Measurements from ENCODE around the gene TKT.

The TKT gene

DNA sequence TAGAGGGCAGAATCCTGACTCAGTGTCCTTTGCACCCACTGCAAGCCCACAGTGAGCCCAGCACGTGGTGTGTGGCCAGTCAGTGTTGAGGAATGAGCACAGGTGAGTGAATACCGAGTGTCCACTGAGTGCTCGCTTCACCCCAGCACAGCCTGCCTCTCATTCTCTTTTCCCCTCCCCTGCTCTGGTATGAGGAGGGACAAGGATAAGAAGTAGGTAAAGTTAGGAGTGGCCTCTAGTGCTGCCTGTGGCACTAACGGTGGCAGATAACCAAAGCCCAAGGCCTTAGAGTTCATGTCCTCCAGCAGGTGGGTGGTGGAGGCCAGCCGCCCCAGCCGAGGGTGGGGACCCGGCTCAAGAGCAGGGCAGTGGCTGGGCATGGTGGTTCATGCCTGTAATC is 56.8 kb downstream of the TKT start:
- Histone ChIP-seq H3K4me3 (ENCODE audit: low read depth, low read length) (no peak overlapping the region), H3K27me3 (ENCODE audit: control insufficient read depth, insufficient read depth, low read length) (peaks cover 4% of the 10 kb centered on the region), H3K36me3 (ENCODE audit: control insufficient read depth, insufficient read depth, low read length) (no peaks in the 10 kb centered on the region), H3K4me1 (ENCODE audit: control insufficient read depth, insufficient read depth, low read length) (peaks cover 1% of the 10 kb centered on the region), H3K9me3 (ENCODE audit: control insufficient read depth, insufficient read depth, low read length) (no peaks in the 10 kb centered on the region), H3K9ac (ENCODE audit: low read depth, low read length) (no peak overlapping the region)

DNA sequence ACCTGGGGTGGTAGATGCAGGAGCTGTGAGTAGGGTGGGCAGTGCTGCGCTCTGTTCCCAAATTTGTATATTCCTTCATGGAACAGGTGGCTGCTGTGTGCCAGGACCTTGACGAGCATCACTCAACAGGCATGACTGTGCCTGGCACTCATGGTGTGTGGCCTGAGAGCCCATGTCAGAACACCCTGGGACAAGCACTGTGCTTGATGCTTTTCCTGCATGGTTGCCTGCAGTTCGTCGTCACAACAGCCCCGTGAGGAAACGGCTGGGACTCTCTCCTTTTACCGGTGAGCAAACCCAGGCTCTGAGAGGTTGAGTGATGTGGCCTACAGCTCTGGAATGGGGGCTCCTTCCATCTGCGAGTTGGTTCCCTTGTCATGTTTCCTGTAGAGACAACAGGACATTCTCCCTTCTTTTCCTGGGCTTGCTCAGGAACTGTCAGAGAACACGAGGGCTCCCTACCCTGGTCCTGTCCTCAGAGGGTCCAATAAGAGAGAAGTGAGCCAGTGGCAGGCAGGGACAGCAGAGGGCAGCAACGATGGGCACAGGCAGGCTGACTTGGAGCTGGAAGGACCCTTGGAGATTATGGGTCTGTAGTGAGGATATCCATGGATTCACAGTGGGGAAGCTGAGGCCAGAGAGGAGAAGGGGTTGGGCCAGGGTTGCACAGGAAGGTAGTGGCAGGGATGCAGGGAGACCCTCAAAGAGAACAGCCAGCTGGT is 57.4 kb downstream of the TKT start:
- Histone ChIP-seq H3K36me3 (ENCODE audit: control insufficient read depth, insufficient read depth, low read length) (no peaks in the 10 kb centered on the region), H3K27me3 (ENCODE audit: control insufficient read depth, insufficient read depth, low read length) (peaks cover 4% of the 10 kb centered on the region), H3K4me3 (ENCODE audit: low read depth, low read length) (no peak overlapping the region), H3K4me1 (ENCODE audit: control insufficient read depth, insufficient read depth, low read length) (peaks cover 4% of the 10 kb centered on the region), H3K9ac (ENCODE audit: low read depth, low read length) (no peak overlapping the region), H3K9me3 (ENCODE audit: control insufficient read depth, insufficient read depth, low read length) (no peaks in the 10 kb centered on the region)

DNA sequence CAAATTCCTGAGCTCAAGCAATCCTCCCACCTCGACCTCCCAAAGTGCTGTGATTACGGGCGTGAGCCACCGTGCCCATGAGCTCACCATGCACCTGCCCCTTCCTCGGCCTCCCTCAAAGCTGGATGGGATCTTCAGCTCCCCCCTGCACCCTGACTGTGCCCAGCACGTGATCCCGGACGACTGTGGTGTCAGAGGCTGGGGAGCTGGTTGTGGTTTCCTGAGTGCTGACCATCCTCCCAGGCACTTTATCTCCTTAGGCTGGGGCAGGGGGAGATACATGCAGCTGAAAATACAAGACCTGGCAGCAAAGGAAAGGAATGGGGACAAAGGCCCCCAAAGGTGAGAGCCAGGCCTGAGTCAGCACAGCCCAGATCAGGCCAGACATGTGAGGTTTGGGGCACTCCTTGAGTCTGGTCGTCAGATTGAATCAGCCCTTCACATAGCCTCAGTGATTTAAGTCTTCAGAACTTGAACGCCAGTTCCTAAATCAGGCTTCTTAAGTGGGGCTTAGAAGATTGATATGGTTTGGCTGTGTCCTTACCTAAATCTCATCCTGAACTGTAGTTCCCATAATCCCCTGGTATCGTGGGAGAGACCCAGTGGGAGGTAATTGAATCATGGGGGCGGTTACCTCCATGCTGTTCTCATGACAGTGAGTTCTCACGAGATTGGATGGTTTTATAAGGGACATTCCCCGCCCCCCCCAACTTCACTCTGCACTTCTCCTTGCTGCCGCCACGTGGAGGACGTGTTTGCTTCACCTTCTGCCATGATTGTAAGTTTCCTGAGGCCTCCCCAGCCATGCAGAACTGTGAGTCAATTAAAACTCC is 59.0 kb downstream of the TKT start:
- peaks cover 4% of the 10 kb centered on the region for H3K27me3 ChIP-seq (ENCODE audit: control insufficient read depth, insufficient read depth, low read length)
- H3K9ac ChIP-seq (ENCODE audit: low read depth, low read length) = no peak overlapping the region
- H3K4me1 ChIP-seq (ENCODE audit: control insufficient read depth, insufficient read depth, low read length) = peaks cover 6% of the 10 kb centered on the region
- H3K4me3 ChIP-seq (ENCODE audit: low read depth, low read length) = no peak overlapping the region
- H3K9me3 ChIP-seq (ENCODE audit: control insufficient read depth, insufficient read depth, low read length) = no peaks in the 10 kb centered on the region
- peaks cover 4% of the 10 kb centered on the region for H3K36me3 ChIP-seq (ENCODE audit: control insufficient read depth, insufficient read depth, low read length)

DNA sequence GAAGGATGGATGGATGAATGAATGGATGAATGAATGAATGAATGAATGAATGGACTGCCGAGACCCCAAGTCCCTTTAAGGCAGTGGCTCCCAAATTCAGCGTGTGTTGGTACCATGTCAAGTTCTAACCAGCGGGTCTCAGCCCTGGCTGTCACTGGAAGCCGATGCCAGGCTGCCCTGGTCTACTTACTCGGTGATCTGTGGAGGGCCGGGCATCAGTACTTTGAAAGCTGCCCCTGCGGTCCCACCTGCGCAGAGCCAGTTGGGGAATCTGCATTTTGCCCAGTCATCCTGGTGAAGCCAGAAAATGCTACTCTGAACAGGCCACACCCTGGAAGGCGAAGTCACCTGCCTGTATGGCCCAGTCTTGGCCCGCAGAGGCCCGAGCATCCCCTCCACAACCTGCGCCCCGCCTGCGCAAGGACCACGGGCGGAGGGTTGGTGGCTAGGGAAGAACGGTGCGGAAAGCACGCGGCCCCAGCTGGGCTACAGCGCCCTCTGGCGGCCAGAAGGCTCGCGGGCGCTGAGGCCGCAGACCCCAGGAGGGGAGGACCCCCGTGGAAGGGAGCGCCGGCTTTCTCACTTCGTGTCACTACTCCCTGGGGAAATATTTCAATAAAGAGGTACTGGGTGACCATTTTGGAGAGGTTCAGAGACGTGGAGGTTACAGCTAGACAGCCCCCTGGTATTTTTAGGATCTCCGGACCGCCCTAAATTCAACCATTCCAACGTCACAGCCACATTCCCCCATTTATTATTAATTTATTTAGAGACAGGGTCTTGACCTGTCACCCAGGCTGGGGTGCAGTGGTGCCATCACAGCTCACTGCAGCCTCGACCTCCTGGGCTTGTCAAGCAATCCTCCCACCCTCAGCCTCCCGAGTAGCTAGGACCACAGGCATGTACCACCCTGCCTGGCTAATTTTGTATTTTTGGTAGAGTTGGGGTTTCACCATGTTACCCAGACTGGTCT is 59.9 kb downstream of the TKT start:
- Histone ChIP-seq H3K4me1 (ENCODE audit: control insufficient read depth, insufficient read depth, low read length) (peaks cover 6% of the 10 kb centered on the region), H3K4me3 (ENCODE audit: low read depth, low read length) (no peak overlapping the region), H3K9ac (ENCODE audit: low read depth, low read length) (no peak overlapping the region), H3K9me3 (ENCODE audit: control insufficient read depth, insufficient read depth, low read length) (no peaks in the 10 kb centered on the region), H3K27me3 (ENCODE audit: control insufficient read depth, insufficient read depth, low read length) (peaks cover 4% of the 10 kb centered on the region), H3K36me3 (ENCODE audit: control insufficient read depth, insufficient read depth, low read length) (peaks cover 6% of the 10 kb centered on the region)

DNA sequence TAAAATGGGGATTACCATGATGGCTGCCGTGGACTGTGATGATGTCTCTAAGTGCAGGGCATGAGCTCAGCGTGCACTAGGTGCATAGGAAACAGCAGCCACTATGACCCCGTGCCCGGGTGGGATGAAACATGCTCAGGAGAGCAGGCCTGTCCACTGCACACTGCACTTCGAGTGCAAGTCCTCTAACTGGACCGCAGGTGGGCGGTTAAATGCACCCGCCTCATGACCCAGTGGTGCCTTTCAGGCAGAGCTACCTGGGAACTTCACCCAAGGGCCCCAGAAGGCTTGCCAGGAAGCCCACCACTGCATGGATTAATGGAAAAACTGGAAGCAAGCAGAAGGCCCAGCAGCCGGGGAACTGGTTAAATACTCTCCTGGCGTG is 60.8 kb downstream of the TKT start:
- Histone ChIP-seq H3K4me1 (ENCODE audit: control insufficient read depth, insufficient read depth, low read length) (peaks cover 6% of the 10 kb centered on the region), H3K4me3 (ENCODE audit: low read depth, low read length) (no peak overlapping the region), H3K36me3 (ENCODE audit: control insufficient read depth, insufficient read depth, low read length) (peaks cover 10% of the 10 kb centered on the region), H3K9ac (ENCODE audit: low read depth, low read length) (no peak overlapping the region), H3K27me3 (ENCODE audit: control insufficient read depth, insufficient read depth, low read length) (peaks cover 4% of the 10 kb centered on the region), H3K9me3 (ENCODE audit: control insufficient read depth, insufficient read depth, low read length) (no peaks in the 10 kb centered on the region)

DNA sequence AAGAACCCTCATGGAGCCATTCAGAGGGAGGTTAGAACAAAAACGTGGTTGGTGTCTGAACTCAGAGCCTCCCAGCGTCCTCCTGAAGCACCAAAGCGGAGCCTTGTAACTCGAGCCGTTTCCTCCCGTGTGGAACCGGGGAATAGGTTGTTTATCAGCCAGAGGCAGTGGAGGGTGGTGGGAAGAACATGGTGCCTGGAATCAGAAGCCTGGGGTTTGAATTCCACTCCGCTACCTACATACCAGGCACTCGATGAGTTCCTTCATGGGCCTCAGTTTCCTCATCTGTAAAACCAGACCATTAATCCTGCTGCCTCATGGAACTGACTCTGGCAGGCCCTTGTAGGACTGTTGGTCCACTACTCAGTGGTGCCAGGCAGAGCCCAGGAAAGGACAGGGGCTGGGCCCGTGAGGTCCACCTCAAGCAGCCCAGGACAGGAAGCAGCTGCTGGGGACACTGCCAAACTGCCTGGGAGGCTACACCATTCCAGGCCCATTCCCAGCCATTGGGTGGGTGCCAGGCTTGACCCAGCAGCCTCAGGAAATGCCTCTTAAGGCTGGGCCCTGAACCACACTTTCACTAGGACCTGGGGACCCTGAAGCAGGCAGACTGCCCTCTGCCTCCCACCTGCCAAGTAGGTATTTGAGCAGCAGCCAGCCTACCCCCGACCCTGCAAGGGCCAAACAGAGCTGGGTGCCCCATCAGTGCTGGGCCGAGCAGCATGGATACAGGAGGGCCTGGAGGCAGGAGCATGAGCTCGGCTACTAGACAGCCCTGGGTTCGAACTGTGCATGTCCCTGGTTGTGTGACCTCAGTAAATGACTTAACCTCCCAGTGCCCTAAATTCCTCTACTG is 61.4 kb downstream of the TKT start:
- H3K27me3 ChIP-seq (ENCODE audit: control insufficient read depth, insufficient read depth, low read length) = peaks cover 4% of the 10 kb centered on the region
- H3K4me3 ChIP-seq (ENCODE audit: low read depth, low read length) = no peak overlapping the region
- H3K9ac ChIP-seq (ENCODE audit: low read depth, low read length) = no peak overlapping the region
- no peaks in the 10 kb centered on the region for H3K9me3 ChIP-seq (ENCODE audit: control insufficient read depth, insufficient read depth, low read length)
- peaks cover 16% of the 10 kb centered on the region for H3K36me3 ChIP-seq (ENCODE audit: control insufficient read depth, insufficient read depth, low read length)
- peaks cover 6% of the 10 kb centered on the region for H3K4me1 ChIP-seq (ENCODE audit: control insufficient read depth, insufficient read depth, low read length)

DNA sequence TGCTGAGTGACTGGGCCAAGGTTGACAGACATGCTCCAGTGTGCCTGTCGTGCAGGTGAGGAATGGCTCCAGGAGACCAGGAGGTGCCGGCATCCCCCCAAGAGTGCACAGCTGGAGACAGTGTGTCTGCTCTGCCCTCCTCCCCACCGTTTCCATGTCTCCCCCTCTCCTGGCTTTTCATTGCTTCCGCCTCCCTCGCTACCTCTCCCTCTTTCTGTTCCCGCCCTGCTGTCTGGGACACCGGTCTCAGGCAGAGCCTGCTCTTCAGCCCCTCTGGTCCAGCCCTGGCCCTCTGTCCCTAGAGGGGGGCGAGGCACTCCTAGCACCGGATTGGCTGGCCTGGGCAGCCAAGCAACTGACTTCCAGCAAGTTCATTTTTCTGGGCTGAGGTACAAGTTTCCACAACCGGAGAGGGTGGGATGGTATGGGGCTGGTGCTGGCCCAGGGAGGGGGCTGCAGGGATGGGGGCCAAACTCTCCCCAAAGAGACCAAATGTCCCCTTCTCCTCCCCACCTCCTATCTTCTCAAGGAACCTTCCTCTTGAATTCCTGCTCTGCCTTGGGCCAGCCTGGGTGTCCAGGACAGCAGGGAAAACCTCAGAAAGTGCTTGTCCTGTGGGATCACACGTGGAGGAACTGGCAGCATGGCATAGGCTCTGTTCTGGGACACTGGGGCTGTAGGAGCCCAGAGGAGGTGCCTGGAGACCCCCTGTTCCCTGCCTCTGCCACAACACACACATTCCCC is 62.2 kb downstream of the TKT start:
- no peak overlapping the region for H3K4me3 ChIP-seq (ENCODE audit: low read depth, low read length)
- H3K9ac ChIP-seq (ENCODE audit: low read depth, low read length) = no peak overlapping the region
- peaks cover 6% of the 10 kb centered on the region for H3K4me1 ChIP-seq (ENCODE audit: control insufficient read depth, insufficient read depth, low read length)
- H3K27me3 ChIP-seq (ENCODE audit: control insufficient read depth, insufficient read depth, low read length) = peaks cover 4% of the 10 kb centered on the region
- H3K36me3 ChIP-seq (ENCODE audit: control insufficient read depth, insufficient read depth, low read length) = peaks cover 23% of the 10 kb centered on the region
- no peaks in the 10 kb centered on the region for H3K9me3 ChIP-seq (ENCODE audit: control insufficient read depth, insufficient read depth, low read length)

DNA sequence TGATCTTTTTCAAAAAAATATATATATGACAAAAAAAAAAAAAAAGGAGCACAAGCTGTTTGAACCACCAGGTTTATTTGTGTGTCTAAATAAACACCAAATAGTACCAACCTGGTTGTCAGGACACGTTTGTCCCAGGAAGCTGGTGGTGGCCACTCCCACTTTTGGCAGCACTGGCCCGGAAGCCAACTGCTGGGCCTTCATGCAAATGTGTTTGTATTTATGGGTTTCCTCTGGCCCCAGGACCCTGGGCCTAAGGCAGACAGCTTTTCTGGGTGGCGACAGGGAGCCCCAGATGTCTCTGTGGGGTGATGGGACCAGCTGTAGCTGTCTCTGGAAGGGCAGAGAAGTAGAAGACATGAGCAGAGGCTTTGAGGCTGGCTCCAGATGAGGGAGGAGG is 63.2 kb downstream of the TKT start:
- H3K9me3 ChIP-seq (ENCODE audit: control insufficient read depth, insufficient read depth, low read length) = no peaks in the 10 kb centered on the region
- H3K27me3 ChIP-seq (ENCODE audit: control insufficient read depth, insufficient read depth, low read length) = peaks cover 4% of the 10 kb centered on the region
- peaks cover 27% of the 10 kb centered on the region for H3K36me3 ChIP-seq (ENCODE audit: control insufficient read depth, insufficient read depth, low read length)
- H3K4me1 ChIP-seq (ENCODE audit: control insufficient read depth, insufficient read depth, low read length) = peaks cover 6% of the 10 kb centered on the region
- no peak overlapping the region for H3K4me3 ChIP-seq (ENCODE audit: low read depth, low read length)
- H3K9ac ChIP-seq (ENCODE audit: low read depth, low read length) = no peak overlapping the region

DNA sequence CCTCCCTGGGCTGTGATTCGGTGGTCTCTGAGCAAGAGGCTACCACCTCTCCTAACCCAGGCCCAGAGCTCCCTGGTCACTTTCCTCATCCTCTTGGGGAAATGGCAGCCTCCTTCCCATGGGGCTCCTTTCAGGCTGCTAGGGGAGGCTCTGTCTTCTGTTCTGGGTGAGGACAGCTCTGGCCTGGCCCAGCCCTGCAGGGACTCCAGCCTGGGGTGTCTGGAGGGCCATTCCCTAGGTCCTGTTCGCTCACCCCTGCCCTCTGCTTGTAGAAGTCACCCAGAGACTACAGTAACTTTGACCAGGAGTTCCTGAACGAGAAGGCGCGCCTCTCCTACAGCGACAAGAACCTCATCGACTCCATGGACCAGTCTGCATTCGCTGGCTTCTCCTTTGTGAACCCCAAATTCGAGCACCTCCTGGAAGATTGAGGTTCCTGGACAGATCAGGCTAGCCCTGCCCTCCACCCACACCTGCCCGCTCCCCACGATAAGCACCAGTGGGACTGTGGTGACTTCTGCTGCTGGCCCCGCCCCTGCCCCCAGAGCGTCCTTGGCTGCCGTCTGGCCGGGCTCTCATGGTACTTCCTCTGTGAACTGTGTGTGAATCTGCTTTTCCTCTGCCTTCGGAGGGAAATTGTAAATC is 63.9 kb downstream of the TKT start:
- Histone ChIP-seq H3K9me3 (ENCODE audit: control insufficient read depth, insufficient read depth, low read length) (no peaks in the 10 kb centered on the region), H3K36me3 (ENCODE audit: control insufficient read depth, insufficient read depth, low read length) (peaks cover 27% of the 10 kb centered on the region), H3K4me1 (ENCODE audit: control insufficient read depth, insufficient read depth, low read length) (peaks cover 6% of the 10 kb centered on the region), H3K27me3 (ENCODE audit: control insufficient read depth, insufficient read depth, low read length) (peaks cover 4% of the 10 kb centered on the region), H3K4me3 (ENCODE audit: low read depth, low read length) (no peak overlapping the region), H3K9ac (ENCODE audit: low read depth, low read length) (no peak overlapping the region)

DNA sequence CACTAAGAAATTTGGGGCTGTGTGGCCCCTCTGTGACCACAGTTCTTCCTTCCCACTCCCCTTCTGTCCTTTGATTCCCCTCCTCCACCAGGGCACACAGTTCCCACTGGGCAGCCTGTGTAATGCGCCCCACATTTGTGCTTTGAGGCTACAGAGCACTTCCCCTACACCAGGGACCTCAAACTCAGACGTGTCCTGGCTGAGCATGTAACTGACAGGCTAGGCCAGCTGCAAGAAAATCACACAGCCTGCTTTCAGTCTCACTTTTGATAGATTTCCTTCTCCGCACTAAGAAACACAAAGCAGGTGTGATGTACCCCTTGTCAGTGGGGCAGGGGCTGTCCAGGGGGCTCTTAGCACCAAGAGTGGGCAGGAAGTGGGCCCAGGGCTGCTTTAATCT is 65.2 kb downstream of the TKT start:
- Histone ChIP-seq H3K4me3 (ENCODE audit: low read depth, low read length) (no peak overlapping the region), H3K27me3 (ENCODE audit: control insufficient read depth, insufficient read depth, low read length) (peaks cover 4% of the 10 kb centered on the region), H3K9ac (ENCODE audit: low read depth, low read length) (no peak overlapping the region), H3K9me3 (ENCODE audit: control insufficient read depth, insufficient read depth, low read length) (no peaks in the 10 kb centered on the region), H3K36me3 (ENCODE audit: control insufficient read depth, insufficient read depth, low read length) (peaks cover 38% of the 10 kb centered on the region), H3K4me1 (ENCODE audit: control insufficient read depth, insufficient read depth, low read length) (peaks cover 6% of the 10 kb centered on the region)
